Body of pancreas (tissue), 4 donors: Measurements from ENCODE around the gene CNTNAP2.

Source experiments
- CTCF ChIP-seq, 7 experiments: fragments of 450-650 bp in 4 of 7; fragments of 200-600 bp in 3 of 7; sonication (generic) in 3 of 7; IDR thresholded peaks; one replicate each; pipeline ENCODE4 v1.5.1; 2016 to 2019; ENCODE audit warnings: antibody characterized with exemption in 7 of 7
- POLR2A ChIP-seq, 3 donors: fragments of 450-650 bp; IDR thresholded peaks; one replicate each; pipeline ENCODE4 v1.6.1; 2016; ENCODE audit warnings: antibody characterized with exemption in 3 of 3, mild to moderate bottlenecking in 2 of 3

- TF ChIP-seq POLR2A (IDR thresholded peaks at IDR 0.05) (no peak), CTCF (IDR thresholded peaks at IDR 0.05) (no peak)
Measured at GRCh38 chr7:148356303-148356702, 2239.7 kb downstream of the CNTNAP2 start.
